Ovary (tissue), 9 donors: ENCODE measurements around the gene ZC3H10. TPM values are rescaled to one million over a fixed set of nuclear protein-coding genes. Genes with fewer than 3 reads are reported as not detected.

ENCODE experiments used
- DNase-seq, 5 donors: peaks; one replicate each; pipeline ENCODE4 v3.0.0-alpha.2; 2019 to 2020
- H3K27ac ChIP-seq, 2 donors: fragments of 200-600 bp; one replicate each; pipeline versions ENCODE4 v1.5.1 to v1.8.0; 2019 to 2022
- H3K27me3 ChIP-seq: fragments of 200-600 bp; one replicate; pipeline ENCODE4 v1.8.0; 2022
- H3K36me3 ChIP-seq: fragments of 200-600 bp; sonication (generic); one replicate; pipeline ENCODE4 v1.5.1; 2019
- H3K4me1 ChIP-seq: one replicate; pipeline ENCODE4 v1.8.1; 2013; ENCODE audit warnings: mild to moderate bottlenecking, moderate library complexity; ENCODE audit not compliant: insufficient read depth
- H3K4me3 ChIP-seq: fragments of 200-600 bp; sonication (generic); one replicate; pipeline ENCODE4 v1.5.1; 2017
- H3K9me3 ChIP-seq, 2 donors: fragments of 200-600 bp in 1 of 2; sonication (generic) in 1 of 2; one replicate each; pipeline versions ENCODE4 v1.5.1 to v1.8.1; 2013 to 2019; ENCODE audit warnings: mild to moderate bottlenecking in 1 of 2, moderate library complexity in 1 of 2
- CTCF ChIP-seq, 3 donors: fragments of 450-650 bp in 2 of 3; fragments of 200-600 bp in 1 of 3; IDR thresholded peaks; one replicate each; pipeline versions ENCODE4 v1.5.1 to v1.8.0; 2016 to 2022; ENCODE audit warnings: antibody characterized with exemption in 3 of 3, mild to moderate bottlenecking in 1 of 3
- EP300 ChIP-seq: sonication (generic); formaldehyde crosslinking; IDR thresholded peaks from one replicate; pipeline ENCODE4 v1.6.1; 2017; ENCODE audit warnings: antibody characterized with exemption
- POLR2A ChIP-seq: fragments of 450-650 bp; IDR thresholded peaks from one replicate; pipeline ENCODE4 v1.6.1; 2017; ENCODE audit warnings: antibody characterized with exemption, mild to moderate bottlenecking, moderate library complexity
- WGBS, 3 donors: extraction: QIAGEN DNeasy Blood & Tissue Kit in 1 of 3; methylation state at CpG; one replicate each; pipeline versions ENCODE4 v1.1.5 to v1.1.7; 2013 to 2017; 5-methylcytosine and 5-hydroxymethylcytosine counted together
- intact Hi-C, 4 donors: fragments of 100-400 bp; cut with DNase I; formaldehyde crosslinking; loops; one replicate each; pipeline versions ENCODE4 v1.11.0 to v1.15.1; 2022 to 2023
- polyA plus RNA-seq, 2 donors: library from polyadenylated mRNA; stranded (reverse); fragments of 200-250 nt in 1 of 2; fragments of 350-450 nt in 1 of 2; fragmentation: Illumina TruSeq in 1 of 2; extraction: RNeasy Lipid Tissue Mini Kit (QIAGEN cat#74804) in 1 of 2; gene quantifications; one replicate each; pipeline ENCODE4 v1.2.3, GENCODE V29; 2013 to 2014
- total RNA-seq, 7 donors: library from RNA; depleted of rRNA in 2 of 7; stranded (reverse); fragments of >200 nt in 2 of 7; fragmentation: NEBNext Ultra II Directional in 3 of 7; extraction: Animal tissue kit (Norgen Biotek cat#: 25700) in 3 of 7; gene quantifications; one replicate each; pipeline versions ENCODE4 v1.1.0 to v1.2.4, GENCODE V29; 2016 to 2023
- donor health status: DM: no; HTN: no; CAD: no; lungs with moderate emphysema.
- donor health status: DM: no; HTN: no; CAD: no.
- donor health status: Bipolar disorder and iron deficiency.
- donor health status: DM: yes; HTN: yes; CAD: no.
- donor health status: DM: no; HTN: no; CAD: no.
- donor health status: DM: yes; HTN: yes; CAD: no.

Gene ZC3H10
- total and polyA plus RNA-seq, 9 donors, result 1.8 to 14.7 (median 9.0) TPM

GRCh38 chr12:56158926-56159461 lies 40.9 kb downstream of the ZC3H10 start:
- intact Hi-C loops, result loop anchor here in 2 of 4 donors (2.0 to 5.0 kb wide), 3 partner anchors 32 to 63 kb away; partner anchors contain the start of genes NABP2 (in 1 of the 2) and RNF41 (in 1 of the 2)
- 0 to 1% (median 0%) methylated on average over 6 of the region's 6 CpGs for WGBS, 3 donors
- no peak for TF ChIP-seq CTCF (IDR thresholded peaks at IDR 0.05)
- no peak for TF ChIP-seq EP300
- TF ChIP-seq POLR2A, result no peak
- DNase-seq, result peak; percentile 57 to 77 (median 70)
- peak overlapping the region; percentile 97 for H3K4me3 ChIP-seq
- H3K27ac ChIP-seq, result peak overlapping the region; percentile 82 to 91
- no peaks in the 10 kb centered on the region for H3K27me3 ChIP-seq
- H3K4me1 ChIP-seq, result peaks cover 1% of the 10 kb centered on the region
- no peaks in the 10 kb centered on the region for H3K9me3 ChIP-seq
- no peaks in the 10 kb centered on the region for H3K36me3 ChIP-seq

DNA sequence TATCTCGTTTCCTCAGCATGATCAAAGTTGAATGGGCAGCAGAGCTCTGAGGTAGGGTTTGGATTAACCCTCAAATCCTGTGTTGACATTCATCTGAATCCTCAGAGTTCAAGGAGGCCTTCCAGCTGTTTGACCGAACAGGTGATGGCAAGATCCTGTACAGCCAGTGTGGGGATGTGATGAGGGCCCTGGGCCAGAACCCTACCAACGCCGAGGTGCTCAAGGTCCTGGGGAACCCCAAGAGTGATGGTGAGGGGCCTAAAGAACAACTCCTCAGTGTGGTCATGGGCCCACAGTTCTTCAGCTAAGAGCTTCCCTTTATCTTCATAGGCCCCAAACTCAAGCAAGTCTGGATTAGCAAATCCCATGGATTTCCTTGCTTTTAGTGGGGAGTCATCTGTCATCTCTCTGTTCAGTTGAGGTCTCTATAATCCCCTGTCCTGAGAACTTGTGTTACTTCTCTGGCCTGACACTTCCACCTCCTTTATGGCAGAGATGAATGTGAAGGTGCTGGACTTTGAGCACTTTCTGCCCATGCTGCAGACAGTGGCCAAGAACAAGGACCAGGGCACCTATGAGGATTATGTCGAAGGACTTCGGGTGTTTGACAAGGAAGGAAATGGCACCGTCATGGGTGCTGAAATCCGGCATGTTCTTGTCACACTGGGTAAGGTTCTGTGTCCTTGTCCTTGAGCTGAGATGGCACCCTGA lies 41.6 kb downstream of the ZC3H10 start:
- peaks cover 1% of the 10 kb centered on the region for H3K4me1 ChIP-seq
- 12 to 22% (median 13%) methylated on average over 8 of the region's 8 CpGs for WGBS, 3 donors
- peak overlapping the region; percentile 97 for H3K4me3 ChIP-seq
- H3K36me3 ChIP-seq, result no peaks in the 10 kb centered on the region
- TF ChIP-seq POLR2A (no peak), CTCF (IDR thresholded peaks at IDR 0.05) (no peak), EP300 (no peak)
- DNase-seq, result peak in 1 of 5 donors; percentile 33
- peak overlapping the region; percentile 82 to 91 for H3K27ac ChIP-seq
- no peaks in the 10 kb centered on the region for H3K27me3 ChIP-seq
- H3K9me3 ChIP-seq, result no peaks in the 10 kb centered on the region
- intact Hi-C loops, result loop anchor here in 3 of 4 donors (2.0 to 5.0 kb wide), 5 partner anchors 31 to 63 kb away; partner anchors contain the start of genes RNF41 (in 2 of the 3) and NABP2 (in 1 of the 3)

GRCh38 chr12:56160193-56160763 lies 42.2 kb downstream of the ZC3H10 start:
- TF ChIP-seq CTCF (IDR thresholded peaks at IDR 0.05) (no peak), EP300 (no peak), POLR2A (no peak)
- peaks cover 1% of the 10 kb centered on the region for H3K4me1 ChIP-seq
- H3K36me3 ChIP-seq, result no peaks in the 10 kb centered on the region
- peak overlapping the region; percentile 97 for H3K4me3 ChIP-seq
- peak overlapping the region; percentile 82 to 91 for H3K27ac ChIP-seq
- no peaks in the 10 kb centered on the region for H3K9me3 ChIP-seq
- no peak for DNase-seq
- intact Hi-C loops, result loop anchor here in 2 of 4 donors (2.0 to 5.0 kb wide), 2 partner anchors 38 to 61 kb away; partner anchors contain the start of gene RNF41 (in 1 of the 2)
- WGBS, 3 donors, result 20 to 24% (median 21%) methylated on average over 7 of the region's 7 CpGs
- no peaks in the 10 kb centered on the region for H3K27me3 ChIP-seq

- peak overlapping the region; percentile 97 for H3K4me3 ChIP-seq
- TF ChIP-seq CTCF (IDR thresholded peaks at IDR 0.05) (no peak), POLR2A (no peak), EP300 (no peak)
- H3K27ac ChIP-seq, result peak overlapping the region; percentile 24 to 91
- DNase-seq, result no peak
- no peaks in the 10 kb centered on the region for H3K36me3 ChIP-seq
- H3K27me3 ChIP-seq, result no peaks in the 10 kb centered on the region
- WGBS, 3 donors, result 41 to 53% (median 52%) methylated on average over 11 of the region's 11 CpGs
- no peaks in the 10 kb centered on the region for H3K9me3 ChIP-seq
- H3K4me1 ChIP-seq, result peaks cover 1% of the 10 kb centered on the region
- intact Hi-C loops, result loop anchor here in 2 of 4 donors (2.0 to 5.0 kb wide), 2 partner anchors 39 to 60 kb away; partner anchors contain the start of gene RNF41 (in 1 of the 2)
Observed at GRCh38 chr12:56160894-56161689, 43.0 kb downstream of the ZC3H10 start.
